ENCODE results near the gene THBS2.

DNA sequence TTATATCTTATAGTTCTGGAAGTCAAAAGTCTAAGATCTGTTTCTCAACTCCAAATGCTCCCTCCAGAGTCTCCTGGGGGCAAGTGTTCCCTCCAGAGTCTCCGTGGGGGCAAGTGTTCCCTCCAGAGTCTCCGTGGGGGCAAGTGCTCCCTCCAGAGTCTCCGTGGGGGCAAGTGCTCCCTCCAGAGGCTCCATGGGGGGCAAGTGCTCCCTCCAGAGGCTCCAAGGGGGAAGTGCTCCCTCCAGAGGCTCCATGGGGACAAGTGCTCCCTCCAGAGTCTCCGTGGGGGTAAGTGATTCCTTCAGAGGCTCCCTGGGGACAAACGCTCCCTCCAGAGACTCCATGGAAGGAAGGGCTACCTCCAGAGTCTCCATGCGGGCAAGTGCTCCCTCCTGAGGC lies 34.0 kb upstream of the THBS2 start:
- TF ChIP-seq, protein P1, sequence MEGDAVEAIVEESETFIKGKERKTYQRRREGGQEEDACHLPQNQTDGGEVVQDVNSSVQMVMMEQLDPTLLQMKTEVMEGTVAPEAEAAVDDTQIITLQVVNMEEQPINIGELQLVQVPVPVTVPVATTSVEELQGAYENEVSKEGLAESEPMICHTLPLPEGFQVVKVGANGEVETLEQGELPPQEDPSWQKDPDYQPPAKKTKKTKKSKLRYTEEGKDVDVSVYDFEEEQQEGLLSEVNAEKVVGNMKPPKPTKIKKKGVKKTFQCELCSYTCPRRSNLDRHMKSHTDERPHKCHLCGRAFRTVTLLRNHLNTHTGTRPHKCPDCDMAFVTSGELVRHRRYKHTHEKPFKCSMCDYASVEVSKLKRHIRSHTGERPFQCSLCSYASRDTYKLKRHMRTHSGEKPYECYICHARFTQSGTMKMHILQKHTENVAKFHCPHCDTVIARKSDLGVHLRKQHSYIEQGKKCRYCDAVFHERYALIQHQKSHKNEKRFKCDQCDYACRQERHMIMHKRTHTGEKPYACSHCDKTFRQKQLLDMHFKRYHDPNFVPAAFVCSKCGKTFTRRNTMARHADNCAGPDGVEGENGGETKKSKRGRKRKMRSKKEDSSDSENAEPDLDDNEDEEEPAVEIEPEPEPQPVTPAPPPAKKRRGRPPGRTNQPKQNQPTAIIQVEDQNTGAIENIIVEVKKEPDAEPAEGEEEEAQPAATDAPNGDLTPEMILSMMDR (IDR thresholded peaks at IDR 0.05 in 4 of 5, conservative IDR thresholded peaks at IDR 0.05 in 1 of 5): no peak
- no peak for TF ChIP-seq POLR2A (IDR thresholded peaks at IDR 0.05)
